Measurements from ENCODE around the gene ATCAY.

Gene ATCAY

DNA sequence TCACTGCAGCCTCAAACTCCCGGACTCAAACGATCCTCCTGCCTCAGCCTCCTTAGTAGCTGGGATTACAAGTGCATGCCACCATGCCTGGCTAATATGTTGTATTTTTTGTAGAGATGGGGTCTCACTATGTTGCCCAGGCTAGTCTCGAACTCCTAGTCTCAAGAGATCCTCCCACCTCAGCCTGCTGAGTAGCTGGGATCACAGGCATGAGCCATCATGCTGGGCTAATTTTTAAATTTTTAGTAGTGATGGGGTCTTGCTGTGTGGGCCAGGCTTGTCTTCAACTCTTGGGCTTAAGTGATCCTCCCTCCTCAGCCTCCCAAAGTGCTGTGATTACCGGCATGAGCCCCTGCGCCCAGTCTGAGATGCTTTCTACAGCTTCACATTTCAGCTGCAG, 15.3 kb downstream of the ATCAY start:
- Histone ChIP-seq H3K79me2 (ENCODE audit: insufficient read depth, low read length) (no peaks in the 10 kb centered on the region), H3K4me1 (ENCODE audit: insufficient read depth, low read length, poor library complexity, severe bottlenecking) (no peaks in the 10 kb centered on the region), H2AFZ (ENCODE audit: low read length) (no peak overlapping the region), H3K9me2 (replicated peaks; ENCODE audit: low read depth, low read length) (no peaks in the 10 kb centered on the region), H4K20me1 (ENCODE audit: insufficient read depth, low read length, poor library complexity, severe bottlenecking) (no peaks in the 10 kb centered on the region), H3K9me3 (ENCODE audit: insufficient read depth, low read depth, low read length) (peaks cover 3% of the 10 kb centered on the region; the same call in 1 of the 2 replicates), H3K36me3 (ENCODE audit: insufficient read depth, low read length) (no peaks in the 10 kb centered on the region), H3K4me3 (ENCODE audit: low read length, poor library complexity, severe bottlenecking) (no peak overlapping the region), H3F3A (ENCODE audit: low read depth) (no peaks in the 10 kb centered on the region), H3K27me3 (ENCODE audit: insufficient read depth, low read length, poor library complexity, severe bottlenecking) (no peaks in the 10 kb centered on the region), H3K9ac (ENCODE audit: low read depth, low read length, poor library complexity, severe bottlenecking) (no peak overlapping the region), H3K4me2 (ENCODE audit: low read depth, low read length, poor library complexity, severe bottlenecking) (no peak overlapping the region)
- TF ChIP-seq EZH2phosphoT487 (IDR thresholded peaks at IDR 0.05; ENCODE audit: borderline replicate concordance) = no peak
- TF ChIP-seq, protein P1, sequence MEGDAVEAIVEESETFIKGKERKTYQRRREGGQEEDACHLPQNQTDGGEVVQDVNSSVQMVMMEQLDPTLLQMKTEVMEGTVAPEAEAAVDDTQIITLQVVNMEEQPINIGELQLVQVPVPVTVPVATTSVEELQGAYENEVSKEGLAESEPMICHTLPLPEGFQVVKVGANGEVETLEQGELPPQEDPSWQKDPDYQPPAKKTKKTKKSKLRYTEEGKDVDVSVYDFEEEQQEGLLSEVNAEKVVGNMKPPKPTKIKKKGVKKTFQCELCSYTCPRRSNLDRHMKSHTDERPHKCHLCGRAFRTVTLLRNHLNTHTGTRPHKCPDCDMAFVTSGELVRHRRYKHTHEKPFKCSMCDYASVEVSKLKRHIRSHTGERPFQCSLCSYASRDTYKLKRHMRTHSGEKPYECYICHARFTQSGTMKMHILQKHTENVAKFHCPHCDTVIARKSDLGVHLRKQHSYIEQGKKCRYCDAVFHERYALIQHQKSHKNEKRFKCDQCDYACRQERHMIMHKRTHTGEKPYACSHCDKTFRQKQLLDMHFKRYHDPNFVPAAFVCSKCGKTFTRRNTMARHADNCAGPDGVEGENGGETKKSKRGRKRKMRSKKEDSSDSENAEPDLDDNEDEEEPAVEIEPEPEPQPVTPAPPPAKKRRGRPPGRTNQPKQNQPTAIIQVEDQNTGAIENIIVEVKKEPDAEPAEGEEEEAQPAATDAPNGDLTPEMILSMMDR (conservative IDR thresholded peaks at IDR 0.05; ENCODE audit: low read length) = no peak

DNA sequence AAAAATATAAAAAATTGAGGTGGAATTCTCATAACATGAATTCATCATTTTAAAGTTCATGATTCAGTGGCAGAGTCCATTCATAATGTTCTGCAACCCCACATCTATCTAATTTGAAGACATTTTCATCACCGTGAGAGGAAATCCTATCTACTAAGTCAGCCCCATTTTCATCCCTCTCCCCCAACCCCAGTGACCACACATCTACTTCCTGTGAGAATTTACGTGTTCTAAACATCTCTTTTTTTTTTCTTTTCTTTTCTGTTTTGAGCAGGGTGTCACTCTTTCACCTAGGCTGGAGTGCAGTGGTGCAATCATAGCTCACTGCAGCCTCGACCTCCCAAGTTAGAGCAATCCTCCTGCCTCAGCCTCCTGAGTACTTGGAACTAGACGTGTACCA, 17.5 kb downstream of the ATCAY start:
- Histone ChIP-seq H4K20me1 (ENCODE audit: insufficient read depth, low read length, poor library complexity, severe bottlenecking) (no peaks in the 10 kb centered on the region), H3K9me2 (replicated peaks; ENCODE audit: low read depth, low read length) (no peaks in the 10 kb centered on the region), H3K9ac (ENCODE audit: low read depth, low read length, poor library complexity, severe bottlenecking) (no peak overlapping the region), H2AFZ (ENCODE audit: low read length) (no peak overlapping the region), H3F3A (ENCODE audit: low read depth) (no peaks in the 10 kb centered on the region), H3K4me2 (ENCODE audit: low read depth, low read length, poor library complexity, severe bottlenecking) (no peak overlapping the region), H3K36me3 (ENCODE audit: insufficient read depth, low read length) (no peaks in the 10 kb centered on the region), H3K4me3 (ENCODE audit: low read length, poor library complexity, severe bottlenecking) (no peak overlapping the region), H3K79me2 (ENCODE audit: insufficient read depth, low read length) (no peaks in the 10 kb centered on the region), H3K27me3 (ENCODE audit: insufficient read depth, low read length, poor library complexity, severe bottlenecking) (no peaks in the 10 kb centered on the region), H3K9me3 (ENCODE audit: insufficient read depth, low read depth, low read length) (peaks cover 3% of the 10 kb centered on the region; the same call in 1 of the 2 replicates), H3K4me1 (ENCODE audit: insufficient read depth, low read length, poor library complexity, severe bottlenecking) (no peaks in the 10 kb centered on the region)
- TF ChIP-seq, protein P1 (conservative IDR thresholded peaks at IDR 0.05; ENCODE audit: low read length) = no peak
- TF ChIP-seq EZH2phosphoT487 (IDR thresholded peaks at IDR 0.05; ENCODE audit: borderline replicate concordance) = no peak

DNA sequence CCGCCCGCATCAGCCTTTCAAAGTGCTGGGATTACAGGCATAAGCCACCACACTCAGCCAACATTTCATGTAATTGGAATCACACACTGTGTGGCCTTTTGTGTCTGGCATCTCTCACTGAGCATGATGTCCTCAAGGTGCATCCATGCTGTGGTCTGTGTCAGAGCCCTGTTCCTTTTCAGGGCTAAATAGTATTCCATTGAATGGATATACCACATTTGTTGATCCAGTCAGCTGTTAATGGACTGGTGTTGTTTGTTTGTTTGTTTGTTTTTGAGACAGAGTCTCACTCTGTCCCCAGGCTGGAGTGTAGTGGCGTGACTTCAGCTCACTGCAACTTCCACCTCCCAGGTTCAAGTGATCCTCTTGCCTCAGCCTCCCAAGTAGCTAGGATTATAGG, 17.9 kb downstream of the ATCAY start:
- H3K9me2 ChIP-seq (replicated peaks; ENCODE audit: low read depth, low read length) = no peaks in the 10 kb centered on the region
- no peak for TF ChIP-seq EZH2phosphoT487 (IDR thresholded peaks at IDR 0.05; ENCODE audit: borderline replicate concordance)
- TF ChIP-seq, protein P1 (conservative IDR thresholded peaks at IDR 0.05; ENCODE audit: low read length) = no peak
- no peak overlapping the region for H3K4me3 ChIP-seq (ENCODE audit: low read length, poor library complexity, severe bottlenecking)

More for the DNA sequence above, 17.9 kb downstream of the ATCAY start:
- Histone ChIP-seq H3K79me2 (ENCODE audit: insufficient read depth, low read length) (no peaks in the 10 kb centered on the region), H3K27me3 (ENCODE audit: insufficient read depth, low read length, poor library complexity, severe bottlenecking) (no peaks in the 10 kb centered on the region), H2AFZ (ENCODE audit: low read length) (no peak overlapping the region), H3K4me1 (ENCODE audit: insufficient read depth, low read length, poor library complexity, severe bottlenecking) (no peaks in the 10 kb centered on the region), H3K36me3 (ENCODE audit: insufficient read depth, low read length) (no peaks in the 10 kb centered on the region), H3K9ac (ENCODE audit: low read depth, low read length, poor library complexity, severe bottlenecking) (no peak overlapping the region), H3K4me2 (ENCODE audit: low read depth, low read length, poor library complexity, severe bottlenecking) (no peak overlapping the region), H3F3A (ENCODE audit: low read depth) (no peaks in the 10 kb centered on the region), H4K20me1 (ENCODE audit: insufficient read depth, low read length, poor library complexity, severe bottlenecking) (no peaks in the 10 kb centered on the region), H3K9me3 (ENCODE audit: insufficient read depth, low read depth, low read length) (peaks cover 3% of the 10 kb centered on the region; the same call in 1 of the 2 replicates)
